Spinal cord (tissue), 10 donors: ENCODE data around the gene RNASE12. TPM values are rescaled to one million over a fixed set of nuclear protein-coding genes. Genes with fewer than 3 reads are reported as not detected.

ENCODE experiments used
- DNase-seq, 6 donors: peaks; one replicate each; pipeline versions ENCODE4 v3.0.0 to v3.0.0-alpha.2; 2013 to 2015; ENCODE audit warnings: low spot score in 6 of 6, low read depth in 4 of 6
- H3K27ac ChIP-seq: one replicate; pipeline ENCODE4 v1.5.1; 2013; ENCODE audit warnings: low read depth, low read length, control low read depth
- H3K27me3 ChIP-seq: one replicate; pipeline ENCODE4 v1.6.1; 2013; ENCODE audit warnings: low read length; ENCODE audit not compliant: control insufficient read depth, insufficient read depth
- H3K36me3 ChIP-seq: one replicate; pipeline ENCODE4 v1.6.1; 2013; ENCODE audit warnings: low read length; ENCODE audit not compliant: control insufficient read depth, insufficient read depth
- H3K4me1 ChIP-seq: one replicate; pipeline ENCODE4 v1.6.1; 2013; ENCODE audit warnings: low read length; ENCODE audit not compliant: control insufficient read depth, insufficient read depth
- H3K4me3 ChIP-seq: one replicate; pipeline ENCODE4 v1.5.1; 2013; ENCODE audit warnings: low read depth, low read length, control low read depth
- H3K9me3 ChIP-seq: one replicate; pipeline ENCODE4 v1.6.1; 2013; ENCODE audit warnings: low read length; ENCODE audit not compliant: control insufficient read depth, insufficient read depth
- WGBS: methylation state at CpG from one replicate; pipeline ENCODE4 v1.1.5; 2013; ENCODE audit warnings: missing lambda C conversion rate; ENCODE audit not compliant: insufficient coverage; 5-methylcytosine and 5-hydroxymethylcytosine counted together
- polyA plus RNA-seq, 2 donors: library from polyadenylated mRNA; unstranded; fragments of 120-200 nt; gene quantifications; one replicate each; pipeline ENCODE4 v1.2.1, GENCODE V29; 2013; ENCODE audit not compliant: insufficient read length in 2 of 2
- total RNA-seq, 2 donors: library from RNA; depleted of rRNA in 1 of 2; stranded (reverse); fragments of 120-200 nt in 1 of 2; fragments of >200 nt in 1 of 2; gene quantifications; one replicate each; pipeline versions ENCODE4 v1.2.3 to v1.2.4, GENCODE V29; 2013 to 2014
- donor health status: healthy.

The RNASE12 gene
- total and polyA plus RNA-seq, 4 donors, result not detected

DNA sequence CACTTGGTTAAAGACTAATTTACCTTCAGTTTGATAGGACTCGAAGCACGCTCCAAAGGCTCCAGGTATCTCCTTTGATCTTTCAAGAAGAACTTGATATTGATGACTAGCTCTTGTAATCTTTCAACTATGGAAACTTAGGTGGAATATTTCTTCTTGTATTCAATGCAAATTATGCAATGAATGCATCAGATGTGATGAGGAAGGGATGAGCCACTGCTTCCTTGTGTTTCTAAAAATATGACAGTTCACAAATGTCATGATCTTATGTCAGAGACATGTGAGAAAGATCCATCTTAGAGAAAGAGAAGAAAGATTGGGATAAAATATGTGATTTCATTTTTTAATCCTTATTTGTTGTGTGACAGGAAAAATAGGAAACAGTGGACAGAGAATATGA is 40.2 kb downstream of the RNASE12 start:
- no CpG with 5 or more reads among the region's 2 CpGs for WGBS
- Histone ChIP-seq H3K4me1 (no peaks in the 10 kb centered on the region), H3K27me3 (no peaks in the 10 kb centered on the region), H3K4me3 (no peak overlapping the region), H3K27ac (no peak overlapping the region), H3K36me3 (no peaks in the 10 kb centered on the region), H3K9me3 (no peaks in the 10 kb centered on the region)
- no peak for DNase-seq

DNA sequence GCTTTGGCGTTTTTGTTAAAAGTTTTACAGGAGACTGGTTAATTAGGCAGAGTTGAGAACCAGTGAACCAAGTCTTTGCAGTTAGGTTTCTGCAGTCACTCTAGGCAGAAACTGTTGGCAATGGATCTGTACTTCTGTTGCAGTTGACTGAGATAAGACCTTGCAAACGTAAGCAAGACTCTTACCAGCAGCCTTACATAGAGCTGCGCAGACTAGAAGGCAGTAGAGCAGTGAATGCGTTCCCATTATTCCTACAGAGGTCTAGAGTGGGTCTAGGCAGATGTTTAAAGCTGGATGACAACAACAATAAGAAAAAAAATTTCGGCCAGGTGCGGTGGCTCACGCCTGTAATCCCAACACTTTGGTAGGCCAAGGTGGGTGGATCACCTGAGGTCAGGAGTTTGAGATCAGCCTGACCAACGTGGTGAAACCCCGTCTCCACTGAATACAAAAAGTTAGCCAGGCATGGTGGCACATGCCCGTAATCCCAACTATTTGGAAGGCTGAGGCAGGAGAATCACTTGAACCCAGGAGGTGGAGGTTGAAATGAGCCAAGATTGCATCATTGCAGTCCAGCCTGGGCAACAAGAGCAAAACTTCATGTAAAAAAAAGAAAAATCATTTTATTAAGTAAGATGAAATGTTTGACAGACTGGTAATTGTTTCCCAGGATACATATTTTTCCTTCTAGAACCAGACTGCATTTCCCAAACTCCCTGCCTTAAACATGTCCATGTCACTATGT is 42.6 kb downstream of the RNASE12 start:
- H3K27me3 ChIP-seq, result no peaks in the 10 kb centered on the region
- no peaks in the 10 kb centered on the region for H3K9me3 ChIP-seq
- no peak for DNase-seq
- no peak overlapping the region for H3K4me3 ChIP-seq
- no peak overlapping the region for H3K27ac ChIP-seq
- 91% methylated on average over 9 of the region's 10 CpGs for WGBS
- H3K36me3 ChIP-seq, result no peaks in the 10 kb centered on the region
- H3K4me1 ChIP-seq, result no peaks in the 10 kb centered on the region

DNA sequence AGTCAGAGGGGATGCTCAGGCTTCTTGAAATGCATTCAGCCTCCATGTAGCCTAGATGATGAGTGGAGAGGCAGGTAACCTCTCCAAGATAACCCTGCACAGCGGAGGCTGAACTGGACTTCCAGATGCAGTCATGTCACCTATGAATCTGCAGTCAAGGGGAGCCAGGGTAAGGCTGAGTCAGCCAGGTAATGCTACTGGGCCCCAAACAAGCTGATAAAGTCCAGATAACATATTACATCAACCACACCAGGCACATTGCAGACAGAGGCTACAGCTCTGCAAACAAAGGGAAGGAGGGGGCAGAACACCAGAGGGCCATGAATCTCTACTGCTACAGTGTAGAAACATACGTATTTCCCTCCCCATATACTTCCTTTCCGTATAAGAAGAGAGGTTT is 44.3 kb downstream of the RNASE12 start:
- Histone ChIP-seq H3K4me3 (no peak overlapping the region), H3K9me3 (no peaks in the 10 kb centered on the region), H3K27ac (no peak overlapping the region), H3K4me1 (no peaks in the 10 kb centered on the region), H3K27me3 (no peaks in the 10 kb centered on the region), H3K36me3 (no peaks in the 10 kb centered on the region)
- DNase-seq, result no peak
- 100% methylated on average over 1 of the region's 3 CpGs for WGBS

Other genes with a start within 250 kb of the RNASE12 start
- 10 to 100 TPM; 20.4 to 29.5 TPM for gene PARP2, start 247.7 kb downstream of the RNASE12 start, total RNA-seq
- 10 to 100 TPM; 66.2 to 66.5 TPM for gene PARP2, start 247.7 kb downstream of the RNASE12 start, polyA plus RNA-seq
- 10 to 100 TPM in 1 of 2 donors, 1 to 10 TPM in 1; 9.6 to 21.8 TPM for gene TEP1, start 177.9 kb downstream of the RNASE12 start, total RNA-seq
- gene TEP1, start 177.9 kb downstream of the RNASE12 start, polyA plus RNA-seq, result 10 to 100 TPM; 14.0 to 18.2 TPM
- gene KLHL33, start 155.2 kb downstream of the RNASE12 start, total RNA-seq, result 1 to 10 TPM in 1 of 2 donors, under 1 TPM in 1; 0.89 to 2.1 TPM
- gene KLHL33, start 155.2 kb downstream of the RNASE12 start, polyA plus RNA-seq, result under 1 TPM; 0.46 to 0.72 TPM
- gene OSGEP, start 136.6 kb downstream of the RNASE12 start, total RNA-seq, result 10 to 100 TPM; 34.6 to 58.6 TPM
- gene OSGEP, start 136.6 kb downstream of the RNASE12 start, polyA plus RNA-seq, result 10 to 100 TPM; 65.2 to 90.7 TPM
- 10 to 100 TPM; 40.8 to 80.9 TPM for gene APEX1, start 136.2 kb downstream of the RNASE12 start, total RNA-seq
- gene APEX1, start 136.2 kb downstream of the RNASE12 start, polyA plus RNA-seq, result 100 to 1,000 TPM; 177 to 182 TPM
- 10 to 100 TPM; 25.8 to 27.1 TPM for gene PIP4P1, start 129.9 kb downstream of the RNASE12 start, total RNA-seq
- gene PIP4P1, start 129.9 kb downstream of the RNASE12 start, polyA plus RNA-seq, result 10 to 100 TPM; 59.3 to 64.4 TPM
- 10 to 100 TPM; 23.6 to 25.5 TPM for gene PNP, start 122.0 kb downstream of the RNASE12 start, total RNA-seq
- 10 to 100 TPM; 20.9 to 27.3 TPM for gene PNP, start 122.0 kb downstream of the RNASE12 start, polyA plus RNA-seq
- under 1 TPM in 1 of 2 donors, not detected in 1; 0.28 TPM for gene RNASE10, start 85.8 kb downstream of the RNASE12 start, total RNA-seq
- not detected for gene RNASE10, start 85.8 kb downstream of the RNASE12 start, polyA plus RNA-seq
- not detected for gene RNASE9, start 30.3 kb downstream of the RNASE12 start, total RNA-seq
- not detected for gene RNASE9, start 30.3 kb downstream of the RNASE12 start, polyA plus RNA-seq
- gene RNASE11, start 3.4 kb downstream of the RNASE12 start, total RNA-seq, result not detected
- gene RNASE11, start 3.4 kb downstream of the RNASE12 start, polyA plus RNA-seq, result not detected
- not detected for gene OR6S1, start 50.3 kb upstream of the RNASE12 start, total RNA-seq
- gene OR6S1, start 50.3 kb upstream of the RNASE12 start, polyA plus RNA-seq, result not detected
- gene RNASE4, start 93.2 kb upstream of the RNASE12 start, total RNA-seq, result 10 to 100 TPM; 10.8 to 13.8 TPM
- 1 to 10 TPM in 1 of 2 donors, under 1 TPM in 1; 0.48 to 2.3 TPM for gene RNASE4, start 93.2 kb upstream of the RNASE12 start, polyA plus RNA-seq
- 1 to 10 TPM; 2.6 to 6.0 TPM for gene ANG, start 97.4 kb upstream of the RNASE12 start, total RNA-seq
- 1 to 10 TPM; 1.4 to 2.8 TPM for gene ANG, start 97.4 kb upstream of the RNASE12 start, polyA plus RNA-seq
- not detected for gene EDDM3A, start 154.5 kb upstream of the RNASE12 start, total RNA-seq
- not detected for gene EDDM3A, start 154.5 kb upstream of the RNASE12 start, polyA plus RNA-seq
- gene EDDM3B, start 177.0 kb upstream of the RNASE12 start, total RNA-seq, result not detected
- not detected for gene EDDM3B, start 177.0 kb upstream of the RNASE12 start, polyA plus RNA-seq
- gene RNASE6, start 189.9 kb upstream of the RNASE12 start, total RNA-seq, result 10 to 100 TPM in 1 of 2 donors, 1 to 10 TPM in 1; 8.7 to 11.3 TPM
- 1 to 10 TPM; 4.3 to 6.1 TPM for gene RNASE6, start 189.9 kb upstream of the RNASE12 start, polyA plus RNA-seq
- 100 to 1,000 TPM in 1 of 2 donors, 10 to 100 TPM in 1; 99.1 to 223 TPM for gene RNASE1, start 211.5 kb upstream of the RNASE12 start, total RNA-seq
- gene RNASE1, start 211.5 kb upstream of the RNASE12 start, polyA plus RNA-seq, result 10 to 100 TPM; 50.2 to 77.1 TPM